Measurements from ENCODE around the gene KCNH6.

DNA sequence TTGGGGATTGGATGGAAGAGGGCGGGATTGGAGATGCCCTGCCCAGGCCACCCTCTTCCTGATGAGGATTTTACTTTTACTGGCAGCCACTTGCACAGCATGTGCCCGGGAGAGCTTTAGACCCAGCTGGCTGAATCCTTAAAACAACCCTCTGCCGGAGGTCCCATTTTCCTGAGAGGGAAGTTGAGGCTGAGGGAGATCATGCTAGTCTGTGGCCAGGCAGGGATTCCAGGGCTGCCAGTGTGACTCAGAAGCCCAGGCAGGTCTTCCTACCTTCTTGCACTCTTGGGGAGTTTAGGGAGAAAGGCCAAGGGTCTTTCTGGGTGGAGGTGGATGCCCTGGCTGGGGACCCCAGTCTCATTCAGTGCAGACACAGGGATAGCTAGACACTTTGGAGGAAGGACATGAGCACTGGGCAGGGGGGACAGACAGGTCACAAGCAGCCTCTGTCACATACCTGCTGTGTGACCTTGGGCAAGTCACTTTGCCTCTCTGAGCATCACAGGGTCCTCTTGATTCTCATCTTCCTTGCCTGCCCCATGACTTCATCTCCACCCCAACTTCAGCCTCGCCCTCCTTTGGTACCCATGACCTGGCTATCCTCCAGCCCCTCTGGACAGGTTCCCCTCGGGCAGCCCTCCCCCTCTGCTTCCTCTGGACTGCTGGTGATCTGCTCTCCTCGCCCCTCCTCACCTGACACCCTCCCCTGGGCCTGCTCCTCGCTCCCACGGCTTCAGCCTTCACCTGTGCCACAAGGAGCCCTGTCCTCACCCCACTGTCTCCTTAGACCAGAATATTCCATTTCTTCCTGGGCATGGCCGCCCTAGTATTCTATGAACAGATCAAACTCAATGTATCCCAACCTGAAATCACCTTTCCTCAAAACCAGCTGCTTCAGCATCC is 15.8 kb downstream of the KCNH6 start:
- no peak for TF ChIP-seq POLR2A (IDR thresholded peaks at IDR 0.05)
- TF ChIP-seq, protein P1, sequence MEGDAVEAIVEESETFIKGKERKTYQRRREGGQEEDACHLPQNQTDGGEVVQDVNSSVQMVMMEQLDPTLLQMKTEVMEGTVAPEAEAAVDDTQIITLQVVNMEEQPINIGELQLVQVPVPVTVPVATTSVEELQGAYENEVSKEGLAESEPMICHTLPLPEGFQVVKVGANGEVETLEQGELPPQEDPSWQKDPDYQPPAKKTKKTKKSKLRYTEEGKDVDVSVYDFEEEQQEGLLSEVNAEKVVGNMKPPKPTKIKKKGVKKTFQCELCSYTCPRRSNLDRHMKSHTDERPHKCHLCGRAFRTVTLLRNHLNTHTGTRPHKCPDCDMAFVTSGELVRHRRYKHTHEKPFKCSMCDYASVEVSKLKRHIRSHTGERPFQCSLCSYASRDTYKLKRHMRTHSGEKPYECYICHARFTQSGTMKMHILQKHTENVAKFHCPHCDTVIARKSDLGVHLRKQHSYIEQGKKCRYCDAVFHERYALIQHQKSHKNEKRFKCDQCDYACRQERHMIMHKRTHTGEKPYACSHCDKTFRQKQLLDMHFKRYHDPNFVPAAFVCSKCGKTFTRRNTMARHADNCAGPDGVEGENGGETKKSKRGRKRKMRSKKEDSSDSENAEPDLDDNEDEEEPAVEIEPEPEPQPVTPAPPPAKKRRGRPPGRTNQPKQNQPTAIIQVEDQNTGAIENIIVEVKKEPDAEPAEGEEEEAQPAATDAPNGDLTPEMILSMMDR (IDR thresholded peaks at IDR 0.05): no peak

All from body of pancreas (tissue), 4 donors.